Upper lobe of right lung (tissue), 1 donor: ENCODE results near the gene ZNFX1. TPM values are rescaled to one million over a fixed set of nuclear protein-coding genes. Genes with fewer than 3 reads are reported as not detected.
A peak's percentile ranks its signal among the peaks of the same experiment; 100 is the strongest.
"Not testable (repeated sequence)": the region's sequence is repeated elsewhere in the genome, so short reads cannot be mapped to it uniquely, and the experiment has no call there.

Source experiments
- ATAC-seq: fragments of 200-7000 bp; cut with Tn5 transposase; one replicate; pipeline ENCODE4 v1.9.1; 2020; ENCODE audit warnings: mild to moderate bottlenecking, moderate library complexity
- DNase-seq: peaks from one replicate; pipeline ENCODE4 v3.0.0-alpha.2; 2020
- H3K27ac ChIP-seq: fragments of 200-600 bp; one replicate; pipeline ENCODE4 v1.8.0; 2022
- H3K27me3 ChIP-seq: fragments of 200-600 bp; one replicate; pipeline ENCODE4 v1.8.0; 2022; ENCODE audit warnings: mild to moderate bottlenecking
- H3K36me3 ChIP-seq: fragments of 200-600 bp; one replicate; pipeline ENCODE4 v1.8.0; 2022
- H3K4me1 ChIP-seq: fragments of 200-600 bp; one replicate; pipeline ENCODE4 v1.8.0; 2022
- H3K4me3 ChIP-seq: fragments of 200-600 bp; one replicate; pipeline ENCODE4 v1.8.0; 2022; ENCODE audit warnings: mild to moderate bottlenecking
- H3K9me3 ChIP-seq: fragments of 200-600 bp; one replicate; pipeline ENCODE4 v1.8.0; 2022
- CTCF ChIP-seq: fragments of 200-600 bp; IDR thresholded peaks from one replicate; pipeline ENCODE4 v1.8.0; 2022; ENCODE audit warnings: antibody characterized with exemption
- intact Hi-C: fragments of 100-400 bp; cut with DNase I; formaldehyde crosslinking; loops from one replicate; pipeline ENCODE4 v1.11.0; 2022
- total RNA-seq: library from RNA; stranded (reverse); fragmentation: NEBNext Ultra II Directional; extraction: Animal tissue kit (Norgen Biotek cat#: 25700); gene quantifications from one replicate; pipeline ENCODE4 v1.2.1, GENCODE V29; 2021
- donor health status: DM: no; HTN: yes; CAD: no; lungs with severe emphysema.

The ZNFX1 gene
- total RNA-seq, 1 donor from 2014 or later = 54.4 TPM

GRCh38 chr20:49303065-49303552, 25.3 kb upstream of the ZNFX1 start:
- no peak for TF ChIP-seq CTCF
- Histone ChIP-seq H3K4me1 (no peaks in the 10 kb centered on the region), H3K27ac (no peak overlapping the region), H3K9me3 (no peaks in the 10 kb centered on the region), H3K27me3 (no peaks in the 10 kb centered on the region), H3K36me3 (no peaks in the 10 kb centered on the region), H3K4me3 (no peak overlapping the region)
- intact Hi-C loops = no loop called here
- no peak for DNase-seq
- no peak for ATAC-seq

GRCh38 chr20:49297605-49298530, 20.0 kb upstream of the ZNFX1 start:
- intact Hi-C loops = no loop called here
- H3K27ac ChIP-seq = peak overlapping the region; percentile 30
- peak; percentile 77 for ATAC-seq

GRCh38 chr20:49294002-49294654, 16.3 kb upstream of the ZNFX1 start:
- H3K4me3 ChIP-seq, DNase-seq, intact Hi-C loops, H3K27ac ChIP-seq, H3K27me3 ChIP-seq, H3K4me1 ChIP-seq, ATAC-seq, H3K9me3 ChIP-seq: not testable (repeated sequence)
- H3K36me3 ChIP-seq = peaks cover 28% of the 10 kb centered on the region

More at GRCh38 chr20:49297605-49298530, 20.0 kb upstream of the ZNFX1 start:
- Histone ChIP-seq H3K36me3 (no peaks in the 10 kb centered on the region), H3K27me3 (no peaks in the 10 kb centered on the region), H3K4me1 (no peaks in the 10 kb centered on the region), H3K4me3 (no peak overlapping the region), H3K9me3 (no peaks in the 10 kb centered on the region)
- TF ChIP-seq CTCF = no peak
- no peak for DNase-seq

- Histone ChIP-seq H3K36me3 (peaks cover 38% of the 10 kb centered on the region), H3K4me3 (no peak overlapping the region), H3K4me1 (no peaks in the 10 kb centered on the region), H3K27me3 (no peaks in the 10 kb centered on the region), H3K27ac (no peak overlapping the region), H3K9me3 (no peaks in the 10 kb centered on the region)
- ATAC-seq (no peak), DNase-seq (no peak)
- TF ChIP-seq CTCF = no peak
- intact Hi-C loops = no loop called here
These were observed 15.3 kb upstream of the ZNFX1 start for GRCh38 chr20:49293122-49293521.

- ATAC-seq (no peak), DNase-seq (no peak)
- intact Hi-C loops = no loop called here
- H3K36me3 ChIP-seq = peaks cover 49% of the 10 kb centered on the region
- H3K9me3 ChIP-seq = peaks cover 6% of the 10 kb centered on the region
- no peak overlapping the region for H3K4me3 ChIP-seq
- H3K27me3 ChIP-seq = no peaks in the 10 kb centered on the region
- H3K27ac ChIP-seq = no peak overlapping the region
- no peaks in the 10 kb centered on the region for H3K4me1 ChIP-seq
- TF ChIP-seq CTCF = no peak
These were observed 14.2 kb upstream of the ZNFX1 start for GRCh38 chr20:49292010-49292409.

- no peak for ATAC-seq
- no peak for DNase-seq
- H3K4me1 ChIP-seq = no peaks in the 10 kb centered on the region
- intact Hi-C loops = no loop called here
- no peak for TF ChIP-seq CTCF
- peaks cover 57% of the 10 kb centered on the region for H3K36me3 ChIP-seq
- no peak overlapping the region for H3K27ac ChIP-seq
- H3K27me3 ChIP-seq = no peaks in the 10 kb centered on the region
- H3K4me3 ChIP-seq = no peak overlapping the region
- H3K9me3 ChIP-seq = peaks cover 14% of the 10 kb centered on the region
These were observed 13.3 kb upstream of the ZNFX1 start for GRCh38 chr20:49291200-49291599.
